Activated T-helper 1 cell treated with anti-CD3 and anti-CD28 coated beads, Interleukin-12 subunit alpha, Interleukin-12 subunit beta, Interleukin-2, Interleukin-4 antibody, amounts not matched to agents 30 ng/mL and 10 ng/mL and 1 ng/mL, durations not matched to agents 14 hours and 24 hours and 36 hours (primary cell): Measurements from ENCODE around the gene S100A1. TPM values are rescaled to one million over a fixed set of nuclear protein-coding genes. Genes with fewer than 3 reads are reported as not detected.
A peak's percentile ranks its signal among the peaks of the same experiment; 100 is the strongest.

Experiments used
- DNase-seq: peaks from one replicate; pipeline ENCODE4 v3.0.0; 2021; ENCODE audit warnings: low spot score
- H3K27ac Mint-ChIP-seq: one replicate; pipeline ENCODE4 v1.8.0; 2021; ENCODE audit warnings: mild to moderate bottlenecking, mixed read lengths
- H3K27me3 Mint-ChIP-seq: one replicate; pipeline ENCODE4 v1.8.0; 2022; ENCODE audit warnings: mild to moderate bottlenecking, moderate library complexity, mixed read lengths; ENCODE audit not compliant: insufficient read depth
- H3K36me3 Mint-ChIP-seq: one replicate; pipeline ENCODE4 v1.8.0; 2021; ENCODE audit warnings: low read depth, mixed read lengths
- H3K4me1 Mint-ChIP-seq: one replicate; pipeline ENCODE4 v1.8.0; 2021; ENCODE audit warnings: low read depth, mixed read lengths
- H3K4me3 Mint-ChIP-seq: one replicate; pipeline ENCODE4 v1.8.0; 2021; ENCODE audit warnings: mild to moderate bottlenecking, moderate library complexity, mixed read lengths
- H3K9me3 Mint-ChIP-seq: one replicate; pipeline ENCODE4 v1.8.0; 2021; ENCODE audit warnings: mixed read lengths
- intact Hi-C: fragments of 100-400 bp; cut with micrococcal nuclease; formaldehyde crosslinking; loops from one replicate; pipeline ENCODE4 v1.15.1; 2024
- total RNA-seq: library from RNA; stranded (reverse); gene quantifications from 2 replicates; pipeline ENCODE4 v1.2.3, GENCODE V29; 2022

Gene S100A1
- total RNA-seq, 1 donor from 2014 or later, result not detected

GRCh38 chr1:153626904-153627714, 1.1 kb upstream of the S100A1 start, which contains the start of gene S100A13:
Gene S100A13, minus strand, starts transcription at chr1:153627505. Its CDS starts 1,033 bp downstream, at chr1:153626472.
- H3K27ac Mint-ChIP-seq, result no peak within 1 kb of the TSS
- peaks cover 14% of the 10 kb centered on the region for H3K4me1 Mint-ChIP-seq
- intact Hi-C loops, result no loop called here
- no peaks in the 10 kb centered on the region for H3K36me3 Mint-ChIP-seq
- H3K9me3 Mint-ChIP-seq, result no peaks in the 10 kb centered on the region
- DNase-seq, result no peak
- H3K27me3 Mint-ChIP-seq, result no peaks in the 10 kb centered on the region
- no peak within 1 kb of the TSS for H3K4me3 Mint-ChIP-seq

DNA sequence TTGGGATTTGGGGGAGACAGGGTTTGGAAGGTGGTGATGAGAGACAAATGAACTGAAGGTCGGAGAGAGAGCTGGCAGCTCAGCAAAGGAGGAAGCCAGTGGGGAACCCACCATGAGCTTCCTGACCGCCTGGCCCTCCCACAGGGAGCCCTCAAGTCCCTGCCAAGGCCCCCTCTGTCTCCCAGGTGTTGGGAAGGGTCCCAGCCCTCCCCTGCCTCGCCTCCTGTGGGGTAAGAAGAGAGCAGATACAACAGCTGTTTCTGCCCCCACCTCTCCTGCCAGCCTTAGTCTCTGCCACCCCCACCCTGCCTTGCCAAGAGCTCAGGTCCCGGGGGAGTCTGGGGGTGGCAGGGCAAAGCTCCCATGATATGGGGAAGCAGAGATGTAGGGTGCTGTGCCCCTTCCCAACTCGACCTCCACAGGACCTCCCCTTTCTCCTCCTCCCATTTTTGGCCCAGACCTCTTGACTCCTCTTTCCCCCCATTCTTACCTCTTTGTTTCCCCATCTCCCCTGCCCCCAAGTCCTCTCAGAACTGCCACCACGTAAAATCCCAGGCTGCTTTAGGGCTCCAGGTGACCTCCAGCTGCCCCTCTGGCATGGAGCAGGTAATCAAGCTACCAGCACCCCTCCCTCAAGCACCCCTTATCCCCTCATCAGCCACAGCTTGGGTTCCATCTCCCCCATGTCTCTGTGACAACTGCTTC, 556 bp downstream of the S100A1 start:
- DNase-seq, result no peak
- intact Hi-C loops, result no loop called here
- H3K36me3 Mint-ChIP-seq, result no peaks in the 10 kb centered on the region
- peaks cover 24% of the 10 kb centered on the region for H3K4me1 Mint-ChIP-seq
- H3K4me3 Mint-ChIP-seq, result no peak overlapping the region
- H3K9me3 Mint-ChIP-seq, result no peaks in the 10 kb centered on the region
- H3K27me3 Mint-ChIP-seq, result no peaks in the 10 kb centered on the region
- H3K27ac Mint-ChIP-seq, result no peak overlapping the region

GRCh38 chr1:153629343-153629665, 1.1 kb downstream of the S100A1 start:
- Mint-ChIP-seq H3K36me3 (peaks cover 4% of the 10 kb centered on the region), H3K9me3 (no peaks in the 10 kb centered on the region), H3K4me1 (peaks cover 26% of the 10 kb centered on the region), H3K27ac (no peak overlapping the region), H3K27me3 (no peaks in the 10 kb centered on the region), H3K4me3 (no peak overlapping the region)
- no peak for DNase-seq
- intact Hi-C loops, result no loop called here

GRCh38 chr1:153629971-153630370, 1.7 kb downstream of the S100A1 start:
- peaks cover 26% of the 10 kb centered on the region for H3K4me1 Mint-ChIP-seq
- no peak for DNase-seq
- H3K36me3 Mint-ChIP-seq, result peaks cover 7% of the 10 kb centered on the region
- H3K9me3 Mint-ChIP-seq, result no peaks in the 10 kb centered on the region
- no peak overlapping the region for H3K27ac Mint-ChIP-seq
- intact Hi-C loops, result loop anchor here (5.0 kb wide), 1 partner anchor 63 kb away; the partner anchor contains the start of gene S100A2
- no peak overlapping the region for H3K4me3 Mint-ChIP-seq
- H3K27me3 Mint-ChIP-seq, result no peaks in the 10 kb centered on the region

GRCh38 chr1:153630384-153630783, 2.1 kb downstream of the S100A1 start:
- Mint-ChIP-seq H3K27ac (no peak overlapping the region), H3K36me3 (peaks cover 8% of the 10 kb centered on the region), H3K4me1 (peaks cover 26% of the 10 kb centered on the region), H3K4me3 (no peak overlapping the region), H3K27me3 (no peaks in the 10 kb centered on the region), H3K9me3 (no peaks in the 10 kb centered on the region)
- intact Hi-C loops, result loop anchor here (5.0 kb wide), 1 partner anchor 63 kb away; the partner anchor contains the start of gene S100A2
- DNase-seq, result no peak

DNA sequence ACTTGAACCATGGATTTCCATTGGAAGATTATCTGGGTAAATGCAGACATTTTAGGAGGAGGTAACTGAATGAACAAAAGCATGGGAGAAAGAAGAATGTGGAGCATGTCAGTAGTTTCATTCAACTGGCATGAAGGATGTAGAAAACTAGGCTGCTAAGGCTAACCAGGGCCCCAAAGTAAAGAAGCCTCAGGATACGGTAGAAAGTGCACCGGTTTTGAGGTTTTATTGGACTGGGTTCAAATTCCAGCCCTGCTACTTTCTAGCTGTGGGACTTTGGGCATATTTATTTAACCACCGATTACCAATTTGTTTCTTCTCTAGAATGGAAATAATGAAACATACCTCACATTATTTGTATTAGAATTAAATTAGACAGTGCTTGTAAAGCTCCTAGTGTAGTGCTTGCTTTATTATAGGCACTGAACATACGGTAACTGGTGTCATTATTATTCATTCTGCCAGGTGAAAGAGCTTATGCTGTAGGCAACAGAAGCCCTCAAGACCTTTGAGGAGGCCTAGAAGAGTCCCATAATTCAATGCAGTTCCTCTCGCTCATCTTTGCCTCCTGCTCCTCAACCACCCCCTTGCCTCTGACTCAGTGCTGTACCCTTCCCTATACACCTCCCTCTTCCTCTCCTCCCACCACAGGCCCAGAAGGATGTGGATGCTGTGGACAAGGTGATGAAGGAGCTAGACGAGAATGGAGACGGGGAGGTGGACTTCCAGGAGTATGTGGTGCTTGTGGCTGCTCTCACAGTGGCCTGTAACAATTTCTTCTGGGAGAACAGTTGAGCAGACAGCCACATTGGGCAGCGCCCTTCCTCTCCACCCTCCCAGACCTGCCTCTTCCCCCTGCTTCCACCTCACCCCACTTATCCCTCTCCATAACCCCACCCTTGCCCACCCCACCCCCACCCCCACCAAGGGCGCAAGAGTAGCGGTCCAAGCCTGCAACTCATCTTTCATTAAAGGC, 3.1 kb downstream of the S100A1 start:
- Mint-ChIP-seq H3K9me3 (no peaks in the 10 kb centered on the region), H3K4me3 (no peak overlapping the region), H3K36me3 (peaks cover 10% of the 10 kb centered on the region), H3K27me3 (no peaks in the 10 kb centered on the region), H3K27ac (peak overlapping the region; percentile 63), H3K4me1 (peaks cover 33% of the 10 kb centered on the region)
- intact Hi-C loops, result loop anchor here (5.0 kb wide), 1 partner anchor 64 kb away; the partner anchor contains the start of gene S100A2
- no peak for DNase-seq

DNA sequence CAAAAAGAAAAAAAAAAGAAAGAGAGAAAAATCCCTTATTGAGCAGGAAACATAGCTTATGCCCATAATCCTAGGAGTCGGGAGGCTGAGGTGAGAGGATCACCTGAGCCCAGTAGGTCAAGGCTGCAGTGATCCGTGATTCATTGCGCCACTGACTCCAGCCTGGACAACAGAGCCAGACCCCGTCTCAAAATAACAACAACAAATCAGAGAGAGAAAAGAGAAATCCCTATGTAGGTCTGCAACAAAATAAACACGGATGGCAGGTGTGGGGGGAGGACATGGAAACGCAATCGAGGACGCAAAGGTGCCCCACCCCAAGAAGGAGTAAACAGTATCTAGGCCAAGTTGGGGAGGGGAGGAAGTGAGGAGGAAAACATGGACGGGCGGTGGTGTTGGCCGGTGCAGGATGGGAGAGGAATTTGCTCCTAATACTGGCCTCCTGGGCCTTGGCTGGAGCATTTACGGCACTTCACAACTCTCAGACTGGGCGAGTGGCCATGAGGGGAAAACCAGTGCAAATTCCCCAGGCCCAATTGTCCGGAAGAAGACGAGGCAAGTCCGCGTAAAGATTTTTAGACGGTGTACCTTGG, 5.0 kb downstream of the S100A1 start:
- intact Hi-C loops, result loop anchor here (1.0 to 5.0 kb wide), 4 partner anchors 16 to 97 kb away; partner anchors contain the start of genes S100A2 and S100A4
- H3K4me1 Mint-ChIP-seq, result peaks cover 45% of the 10 kb centered on the region
- peak overlapping the region; percentile 97 for H3K4me3 Mint-ChIP-seq
- H3K27me3 Mint-ChIP-seq, result no peaks in the 10 kb centered on the region
- peak overlapping the region; percentile 100 for H3K27ac Mint-ChIP-seq
- H3K36me3 Mint-ChIP-seq, result peaks cover 21% of the 10 kb centered on the region
- H3K9me3 Mint-ChIP-seq, result no peaks in the 10 kb centered on the region
- peak; percentile 12 for DNase-seq

GRCh38 chr1:153633754-153634665, 5.8 kb downstream of the S100A1 start, which contains the start of gene CHTOP:
Gene CHTOP, plus strand, starts transcription at chr1:153634066. Its CDS starts 2,523 bp downstream, at chr1:153636589.
- DNase-seq, result peak; percentile 96
- Mint-ChIP-seq H3K27ac (peak within 1 kb of the TSS; percentile 100), H3K36me3 (peaks cover 23% of the 10 kb centered on the region), H3K9me3 (no peaks in the 10 kb centered on the region), H3K4me3 (peak within 1 kb of the TSS; percentile 97), H3K4me1 (peaks cover 45% of the 10 kb centered on the region), H3K27me3 (no peaks in the 10 kb centered on the region)
- intact Hi-C loops, result loop anchor here (1.0 to 5.0 kb wide), 9 partner anchors 17 to 149 kb away; partner anchors contain the start of genes S100A2, S100A4 and SNAPIN

DNA sequence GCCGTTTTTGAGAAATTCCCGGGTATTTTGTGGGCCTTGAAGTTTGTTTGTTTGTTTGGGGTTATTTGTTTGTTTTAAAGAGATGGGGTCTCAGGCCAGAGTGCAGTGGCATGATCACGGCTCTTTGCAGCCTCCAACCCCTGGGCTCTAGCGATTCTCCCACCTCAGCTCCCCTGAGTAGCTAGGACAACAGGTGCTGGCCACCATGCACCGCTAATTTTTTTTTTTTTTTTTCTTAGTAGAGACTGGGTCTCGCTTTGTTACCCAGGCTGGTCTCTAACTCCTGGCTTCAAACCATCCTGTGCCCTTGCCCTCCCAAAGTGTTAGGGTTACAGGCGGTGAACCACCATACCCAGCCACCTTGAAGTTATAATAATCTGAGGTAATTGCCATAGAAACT, 7.6 kb downstream of the S100A1 start:
- no peak for DNase-seq
- Mint-ChIP-seq H3K4me3 (peak overlapping the region; percentile 74), H3K36me3 (peaks cover 30% of the 10 kb centered on the region), H3K27ac (peak overlapping the region; percentile 40), H3K9me3 (no peaks in the 10 kb centered on the region), H3K27me3 (no peaks in the 10 kb centered on the region), H3K4me1 (peaks cover 42% of the 10 kb centered on the region)
- intact Hi-C loops, result loop anchor here (2.0 kb wide), 1 partner anchor 147 kb away; no protein-coding TSS in a partner anchor

DNA sequence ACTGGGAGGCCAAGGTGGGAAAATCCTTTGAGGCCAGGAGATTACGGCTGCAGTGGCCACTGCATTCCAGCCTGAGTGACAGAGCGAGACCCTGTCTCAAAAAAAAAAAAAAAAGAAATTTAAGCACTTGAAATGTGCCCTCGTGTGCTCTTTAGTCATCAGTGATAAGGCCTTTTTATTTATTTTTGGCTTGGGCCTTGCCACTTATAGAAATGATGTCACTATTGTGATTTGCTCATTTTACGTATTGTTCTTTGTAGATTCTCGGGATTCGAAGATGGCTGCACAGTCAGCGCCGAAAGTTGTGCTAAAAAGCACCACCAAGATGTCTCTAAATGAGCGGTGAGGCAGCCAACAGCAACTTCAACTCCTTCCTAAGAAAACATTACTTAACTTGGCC, 8.1 kb downstream of the S100A1 start:
- intact Hi-C loops, result no loop called here

GRCh38 chr1:153638261-153638660, 10.0 kb downstream of the S100A1 start:
- no peaks in the 10 kb centered on the region for H3K9me3 Mint-ChIP-seq
- peaks cover 46% of the 10 kb centered on the region for H3K36me3 Mint-ChIP-seq
- H3K27me3 Mint-ChIP-seq, result no peaks in the 10 kb centered on the region
- H3K4me1 Mint-ChIP-seq, result peaks cover 38% of the 10 kb centered on the region
- intact Hi-C loops, result no loop called here
- no peak for DNase-seq
- H3K4me3 Mint-ChIP-seq, result no peak overlapping the region
- no peak overlapping the region for H3K27ac Mint-ChIP-seq

More for the DNA sequence above, 8.1 kb downstream of the S100A1 start:
- Mint-ChIP-seq H3K4me1 (peaks cover 42% of the 10 kb centered on the region), H3K4me3 (peak overlapping the region; percentile 74), H3K27ac (no peak overlapping the region), H3K9me3 (no peaks in the 10 kb centered on the region), H3K27me3 (no peaks in the 10 kb centered on the region), H3K36me3 (peaks cover 33% of the 10 kb centered on the region)
- DNase-seq, result no peak
